ENCODE results near the gene LILRA1.
"Not testable (repeated sequence)": the region's sequence is repeated elsewhere in the genome, so short reads cannot be mapped to it uniquely, and the experiment has no call there.

Gene LILRA1

GRCh38 chr19:54624934-54625730 lies 31.7 kb downstream of the LILRA1 start:
- not testable (repeated sequence) for DNase-seq (ENCODE audit: low read depth in 2 of 2)

DNA sequence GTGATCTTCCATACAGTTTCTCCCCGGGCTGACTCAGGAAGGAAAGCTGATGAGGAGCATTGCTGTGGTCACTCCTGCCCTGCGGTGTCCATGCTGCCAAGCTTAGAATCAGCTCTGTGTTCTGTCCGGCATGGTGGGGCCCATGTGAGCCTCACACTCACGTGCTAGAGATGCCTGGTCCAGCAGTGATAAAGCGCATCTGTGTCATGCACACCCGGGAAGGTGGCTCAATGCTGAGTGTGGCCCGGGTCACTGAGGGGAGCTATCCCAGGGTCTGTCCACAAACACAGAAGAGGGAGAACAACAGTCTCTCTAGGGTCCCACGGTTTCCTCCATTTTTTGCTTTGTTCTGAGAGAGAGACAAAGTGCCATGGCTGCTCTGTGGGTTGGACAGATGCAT lies 33.3 kb downstream of the LILRA1 start:
- no peak for DNase-seq (ENCODE audit: low read depth in 2 of 2)

DNA sequence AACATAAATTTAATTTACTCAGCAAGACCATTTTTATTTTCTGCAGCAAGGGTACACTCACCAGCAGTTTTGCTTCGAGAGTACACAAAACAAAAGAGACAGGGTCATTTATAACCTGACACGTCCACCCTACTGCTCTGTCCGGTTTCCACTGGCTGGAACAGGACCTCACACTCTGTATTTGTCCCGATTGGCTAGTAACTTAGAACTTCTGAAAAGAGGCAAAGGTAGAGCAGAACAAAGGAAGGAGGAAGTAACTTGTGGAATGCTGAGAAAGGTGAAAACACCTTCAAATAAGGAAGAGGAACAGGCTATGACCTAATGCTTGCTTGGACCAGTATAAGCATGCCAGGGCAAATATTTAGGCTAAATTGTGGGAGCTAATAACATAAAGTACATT lies 34.5 kb downstream of the LILRA1 start:
- DNase-seq (ENCODE audit: low read depth in 2 of 2) = not testable (repeated sequence)

DNA sequence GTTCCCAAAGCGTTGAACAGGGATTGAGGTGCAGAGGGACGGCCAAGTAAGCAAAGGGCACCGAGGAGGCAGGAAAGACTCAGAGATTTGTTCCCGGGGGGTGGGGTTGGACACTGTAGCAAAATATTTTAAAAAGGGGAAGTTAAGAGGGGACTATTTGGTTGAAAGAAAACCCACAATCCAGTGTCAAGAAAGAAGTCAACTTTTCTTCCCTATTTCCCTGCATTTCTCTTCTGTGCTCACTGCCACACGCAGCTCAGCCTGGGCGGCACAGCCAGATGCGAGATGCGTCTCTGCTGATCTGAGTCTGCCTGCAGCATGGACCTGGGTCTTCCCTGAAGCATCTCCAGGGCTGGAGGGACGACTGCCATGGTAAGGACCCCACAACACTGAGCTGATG lies 36.8 kb downstream of the LILRA1 start, which contains the start of gene LILRB1:
Gene LILRB1, plus strand, starts transcription at position 223 of the 400 bp plus-strand sequence. CDS start 590 bp downstream, outside the sequence.
- DNase-seq (ENCODE audit: low read depth in 2 of 2) = not testable (repeated sequence)

DNA sequence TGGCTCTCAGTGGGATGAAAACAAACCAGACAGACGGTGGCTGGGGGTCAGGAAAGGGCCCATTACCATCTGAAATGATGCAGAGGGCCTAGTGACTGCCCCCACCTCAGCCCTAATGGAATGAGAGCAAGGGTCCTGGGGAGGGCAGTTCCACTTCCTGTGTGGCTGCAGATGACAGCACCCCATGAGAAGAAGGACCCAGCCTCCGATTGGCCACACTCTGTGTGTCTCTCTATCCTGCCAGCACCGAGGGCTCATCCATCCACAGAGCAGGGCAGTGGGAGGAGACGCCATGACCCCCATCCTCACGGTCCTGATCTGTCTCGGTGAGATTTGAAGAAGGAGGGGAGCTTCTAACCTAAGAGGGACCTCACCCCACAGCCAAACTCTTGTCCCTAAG lies 37.4 kb downstream of the LILRA1 start:
- DNase-seq (ENCODE audit: low read depth in 2 of 2) = no peak

GRCh38 chr19:54631489-54632337 lies 38.3 kb downstream of the LILRA1 start:
- DNase-seq (ENCODE audit: low read depth in 2 of 2) = not testable (repeated sequence)

GRCh38 chr19:54632517-54632916 lies 39.1 kb downstream of the LILRA1 start:
- DNase-seq (ENCODE audit: low read depth in 2 of 2) = not testable (repeated sequence)

GRCh38 chr19:54633401-54633800 lies 40.0 kb downstream of the LILRA1 start:
- no peak for DNase-seq (ENCODE audit: low read depth in 2 of 2)

DNA sequence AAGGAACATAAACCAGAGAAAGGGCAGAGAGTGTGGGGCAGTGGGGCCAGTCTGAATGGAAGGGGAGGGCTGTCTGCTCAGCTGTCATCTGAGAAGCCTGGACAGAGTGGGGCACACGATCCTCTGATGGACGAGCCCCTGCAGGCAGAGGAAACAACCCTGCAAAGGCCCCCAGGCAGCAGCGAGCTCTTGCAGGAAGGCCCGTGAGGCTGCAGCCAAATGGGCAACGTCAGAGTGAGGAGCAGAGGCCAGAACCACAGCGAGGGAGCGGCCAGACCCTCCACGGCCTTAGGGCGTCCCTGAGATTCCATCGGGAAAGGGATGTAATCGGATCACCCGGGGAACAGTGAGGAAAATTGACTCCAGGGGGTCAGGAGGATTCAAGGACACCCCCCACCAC lies 42.6 kb downstream of the LILRA1 start:
- DNase-seq (ENCODE audit: low read depth in 2 of 2) = not testable (repeated sequence)

GRCh38 chr19:54638683-54639082 lies 45.3 kb downstream of the LILRA1 start:
- no peak for DNase-seq (ENCODE audit: low read depth in 2 of 2)

GRCh38 chr19:54642953-54643352 lies 49.5 kb downstream of the LILRA1 start:
- not testable (repeated sequence) for DNase-seq (ENCODE audit: low read depth in 2 of 2)

GRCh38 chr19:54643583-54643982 lies 50.2 kb downstream of the LILRA1 start:
- DNase-seq (ENCODE audit: low read depth in 2 of 2) = not testable (repeated sequence)

DNA sequence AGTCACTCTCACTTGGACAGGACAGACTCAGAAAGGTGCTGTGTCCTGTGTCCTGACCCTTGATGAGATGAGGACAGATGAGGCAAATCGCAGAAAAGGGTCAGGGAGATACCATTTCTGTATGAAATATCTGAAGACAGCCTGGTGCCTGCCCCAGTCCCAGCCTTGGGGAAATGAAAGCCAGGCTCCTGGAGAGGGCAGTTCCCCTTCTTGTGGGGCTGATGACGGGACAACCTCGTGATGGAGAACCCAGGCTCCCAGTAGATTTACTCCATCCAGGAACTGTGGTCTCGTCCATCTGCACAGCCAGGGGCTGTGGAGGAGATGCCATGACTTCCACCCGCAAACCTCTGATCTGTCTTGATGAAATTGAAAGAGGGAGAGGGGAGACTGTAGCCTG lies 50.6 kb downstream of the LILRA1 start:
- DNase-seq (ENCODE audit: low read depth in 2 of 2) = no peak

DNA sequence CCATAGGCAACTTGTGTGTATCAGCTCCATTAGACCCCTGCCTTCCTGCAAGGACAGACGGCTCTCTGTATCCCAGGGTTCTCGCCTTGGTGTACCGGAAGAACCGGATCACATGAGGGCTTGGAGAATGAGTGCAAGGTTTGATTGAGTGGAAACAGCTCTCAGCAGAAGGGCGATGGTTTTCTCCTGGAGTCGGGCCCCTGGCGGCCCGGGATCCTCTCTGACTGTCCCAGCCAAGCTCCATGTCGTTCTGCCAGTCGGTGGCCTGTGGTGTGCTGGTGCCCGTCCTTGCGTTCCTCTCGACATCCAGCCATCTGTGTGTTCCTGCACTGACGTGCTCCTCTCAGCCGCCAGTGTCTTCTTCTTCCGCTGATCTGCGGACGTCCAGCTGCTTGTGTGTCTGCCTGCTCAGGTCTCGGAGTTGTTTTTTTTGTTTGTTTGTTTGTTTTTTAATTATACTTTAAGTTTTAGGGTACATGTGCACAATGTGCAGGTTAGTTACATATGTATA lies 53.0 kb downstream of the LILRA1 start:
- DNase-seq (ENCODE audit: low read depth in 2 of 2) = no peak

- DNase-seq (ENCODE audit: low read depth in 2 of 2) = no peak
Measured at GRCh38 chr19:54648129-54648528, 54.7 kb downstream of the LILRA1 start.

- no peak for DNase-seq (ENCODE audit: low read depth in 2 of 2)
Measured at GRCh38 chr19:54650108-54650655, 56.8 kb downstream of the LILRA1 start.

Measured in stimulated activated CD4-positive, alpha-beta T cell treated with anti-CD3 and anti-CD28 coated beads, Interleukin-1b, Interleukin-23, amount 100 ng/mL, for 4 hours (primary cell).